BJ (cell line): Measurements from ENCODE around the gene ALOX5. TPM values are rescaled to one million over a fixed set of nuclear protein-coding genes. Genes with fewer than 3 reads are reported as not detected.

Source experiments
- CTCF ChIA-PET: fragments of 350-600 bp; formaldehyde crosslinking; extraction: SDS; loops from one replicate; lab custom pipeline; 2021; ENCODE audit warnings: antibody characterized with exemption, inconsistent platforms; lab: Yijun Ruan, JAX
- POLR2A ChIA-PET: fragments of 300-600 bp; sonication (Branson Sonifier 250); formaldehyde crosslinking; extraction: SDS; loops from one replicate; lab custom pipeline; 2021; ENCODE audit warnings: antibody characterized with exemption; lab: Charles Lee
- DNase-seq: peaks from one replicate; pipeline ENCODE4 v3.0.0-alpha.2; 2011; ENCODE audit warnings: low read depth
- H3K27me3 ChIP-seq: 2 replicates; pipeline ENCODE4 v1.6.0; 2011; ENCODE audit warnings: low read length; ENCODE audit not compliant: control insufficient read depth, insufficient read depth
- H3K36me3 ChIP-seq: 2 replicates; pipeline ENCODE4 v1.5.1; 2011; ENCODE audit warnings: low read length; ENCODE audit not compliant: control insufficient read depth, insufficient read depth
- H3K4me3 ChIP-seq: 2 replicates; pipeline ENCODE4 v1.5.1; 2011; ENCODE audit warnings: low read depth, mild to moderate bottlenecking, control low read depth, low read length
- polyA plus RNA-seq: library from polyadenylated mRNA; depleted of rRNA; stranded (reverse); fragments of >200 nt; gene quantifications from 2 replicates; pipeline ENCODE4 v1.2.3, GENCODE V29; 2011
- TF ChIP-seq, protein P1 (sequence below): IDR thresholded peaks from 2 replicates; pipeline ENCODE4 v1.5.1; 2011; ENCODE audit warnings: low read depth, mild to moderate bottlenecking, control low read depth, inconsistent platforms, low read length, moderate library complexity; ENCODE audit not compliant: insufficient read depth

Gene ALOX5
- polyA plus RNA-seq, 1 experiment: not detected

DNA sequence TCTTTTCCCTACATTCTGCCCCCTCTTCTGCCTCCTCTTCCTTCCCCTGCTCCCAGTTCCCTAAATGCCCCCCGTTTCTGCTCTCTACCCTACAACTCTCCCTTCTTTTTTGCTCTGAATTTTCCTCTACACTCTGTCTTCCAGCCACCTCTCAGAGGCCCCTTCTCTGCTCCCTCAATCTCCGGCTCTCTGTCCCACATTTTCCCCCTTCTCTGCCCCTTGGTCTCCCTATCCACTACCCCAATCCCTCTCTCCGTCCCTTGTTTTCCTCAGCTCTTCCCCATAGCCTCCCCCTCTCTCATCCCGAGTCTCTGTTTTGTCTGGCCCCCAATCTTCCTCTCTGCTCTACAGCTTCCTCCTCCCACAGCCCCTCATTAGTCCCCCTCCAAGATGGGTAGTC is 3.3 kb downstream of the ALOX5 start:
- CTCF ChIA-PET: no interaction called here
- H3K4me3 ChIP-seq: no peak overlapping the region
- POLR2A ChIA-PET: no interaction called here
- H3K27me3 ChIP-seq: peaks cover 16% of the 10 kb centered on the region
- DNase-seq: no peak
- TF ChIP-seq, protein P1, sequence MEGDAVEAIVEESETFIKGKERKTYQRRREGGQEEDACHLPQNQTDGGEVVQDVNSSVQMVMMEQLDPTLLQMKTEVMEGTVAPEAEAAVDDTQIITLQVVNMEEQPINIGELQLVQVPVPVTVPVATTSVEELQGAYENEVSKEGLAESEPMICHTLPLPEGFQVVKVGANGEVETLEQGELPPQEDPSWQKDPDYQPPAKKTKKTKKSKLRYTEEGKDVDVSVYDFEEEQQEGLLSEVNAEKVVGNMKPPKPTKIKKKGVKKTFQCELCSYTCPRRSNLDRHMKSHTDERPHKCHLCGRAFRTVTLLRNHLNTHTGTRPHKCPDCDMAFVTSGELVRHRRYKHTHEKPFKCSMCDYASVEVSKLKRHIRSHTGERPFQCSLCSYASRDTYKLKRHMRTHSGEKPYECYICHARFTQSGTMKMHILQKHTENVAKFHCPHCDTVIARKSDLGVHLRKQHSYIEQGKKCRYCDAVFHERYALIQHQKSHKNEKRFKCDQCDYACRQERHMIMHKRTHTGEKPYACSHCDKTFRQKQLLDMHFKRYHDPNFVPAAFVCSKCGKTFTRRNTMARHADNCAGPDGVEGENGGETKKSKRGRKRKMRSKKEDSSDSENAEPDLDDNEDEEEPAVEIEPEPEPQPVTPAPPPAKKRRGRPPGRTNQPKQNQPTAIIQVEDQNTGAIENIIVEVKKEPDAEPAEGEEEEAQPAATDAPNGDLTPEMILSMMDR: no peak
- no peaks in the 10 kb centered on the region for H3K36me3 ChIP-seq

GRCh38 chr10:45377858-45378257 is 3.8 kb downstream of the ALOX5 start:
- H3K4me3 ChIP-seq: no peak overlapping the region
- TF ChIP-seq, protein P1: no peak
- DNase-seq: no peak
- ChIA-PET CTCF (no interaction called here), POLR2A (no interaction called here)
- H3K27me3 ChIP-seq: peaks cover 16% of the 10 kb centered on the region
- no peaks in the 10 kb centered on the region for H3K36me3 ChIP-seq

- CTCF ChIA-PET: no interaction called here
- no peak overlapping the region for H3K4me3 ChIP-seq
- no peak for DNase-seq
- no peaks in the 10 kb centered on the region for H3K36me3 ChIP-seq
- POLR2A ChIA-PET: no interaction called here
- peaks cover 10% of the 10 kb centered on the region for H3K27me3 ChIP-seq
- TF ChIP-seq, protein P1: no peak
These were observed 5.1 kb downstream of the ALOX5 start for GRCh38 chr10:45378914-45379726.

DNA sequence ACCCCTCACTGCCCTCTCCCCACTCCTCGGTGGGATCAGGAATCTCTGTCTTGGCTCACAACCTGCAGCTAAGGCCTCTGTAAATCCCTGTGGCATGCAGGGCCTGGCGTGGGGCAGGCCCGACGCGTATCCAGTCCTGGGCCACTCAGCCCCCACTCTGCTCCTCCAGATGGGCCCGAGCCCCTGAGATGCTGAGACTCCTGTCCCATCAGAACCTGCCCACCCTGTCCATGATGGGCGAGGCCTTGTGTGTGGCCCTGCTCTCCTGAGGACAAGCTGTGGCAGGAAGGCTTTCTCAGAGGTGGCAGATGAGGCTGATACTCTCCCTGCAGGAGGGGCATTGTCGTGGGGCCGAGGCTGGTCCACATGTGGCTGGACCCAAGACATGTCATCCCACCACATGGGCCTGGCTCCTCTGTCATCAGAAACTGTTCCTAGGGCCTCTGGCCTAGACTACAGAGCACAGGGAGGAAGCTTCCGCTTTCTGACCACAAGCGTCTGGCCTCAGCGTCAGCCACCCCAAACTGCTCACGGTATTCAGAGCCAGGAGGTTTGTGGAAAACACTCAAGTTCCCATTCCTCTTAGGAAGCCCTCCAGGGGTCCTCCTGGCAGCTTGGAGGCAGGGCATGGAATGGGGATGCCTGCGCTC is 6.0 kb downstream of the ALOX5 start:
- TF ChIP-seq, protein P1: no peak
- POLR2A ChIA-PET: no interaction called here
- H3K4me3 ChIP-seq: no peak overlapping the region
- no peak for DNase-seq
- no peaks in the 10 kb centered on the region for H3K36me3 ChIP-seq
- CTCF ChIA-PET: no interaction called here
- peaks cover 6% of the 10 kb centered on the region for H3K27me3 ChIP-seq

GRCh38 chr10:45380903-45381620 is 7.0 kb downstream of the ALOX5 start:
- ChIA-PET CTCF (no interaction called here), POLR2A (no interaction called here)
- H3K36me3 ChIP-seq: no peaks in the 10 kb centered on the region
- no peak for DNase-seq
- TF ChIP-seq, protein P1: no peak
- H3K4me3 ChIP-seq: no peak overlapping the region
- no peaks in the 10 kb centered on the region for H3K27me3 ChIP-seq
